B cell (primary cell): ENCODE data around the gene RNF114. TPM values are rescaled to one million over a fixed set of nuclear protein-coding genes. Genes with fewer than 3 reads are reported as not detected.

Experiments used
- ATAC-seq: fragments of 200-7000 bp; cut with Tn5 transposase; one replicate; pipeline ENCODE4 v1.10.0; 2021; ENCODE audit warnings: low read depth, mild to moderate bottlenecking, moderate number of reproducible peaks, moderate library complexity
- CTCF ChIA-PET: fragments of 350-600 bp; sonication (Branson Sonifier 250); formaldehyde crosslinking; loops from one replicate; lab custom pipeline; 2021; ENCODE audit warnings: antibody characterized with exemption, inconsistent platforms; lab: Charles Lee
- POLR2A ChIA-PET: fragments of 350-600 bp; sonication (Branson Sonifier 250); formaldehyde crosslinking; loops from one replicate; lab custom pipeline; 2021; ENCODE audit warnings: antibody characterized with exemption; lab: Charles Lee
- DNase-seq: peaks from one replicate; pipeline ENCODE4 v3.0.0; 2013
- H2AFZ ChIP-seq: 2 replicates; pipeline ENCODE4 v1.6.1; 2012; ENCODE audit warnings: mild to moderate bottlenecking, low read depth, low read length; ENCODE audit not compliant: insufficient read depth, poor library complexity, severe bottlenecking
- H3K27ac ChIP-seq, 2 donors: 1 replicate in 1 of 2; 2 replicates in 1 of 2; pipeline ENCODE4 v1.5.1; 2012 to 2013; ENCODE audit warnings: low read length in 2 of 2, mild to moderate bottlenecking in 2 of 2, moderate library complexity in 1 of 2
- H3K27me3 ChIP-seq, 4 experiments: fragments of 200-600 bp in 1 of 4; sonication (generic) in 1 of 4; replicated peaks in 1 of 4; 1 replicate in 2 of 4; 2 replicates in 2 of 4; pipeline versions ENCODE4 v1.6.1 to v1.7.0; 2013 to 2016; ENCODE audit warnings: low read length in 3 of 4, mild to moderate bottlenecking in 2 of 4, mixed read lengths in 1 of 4, moderate library complexity in 1 of 4; ENCODE audit not compliant: insufficient read depth in 4 of 4, control insufficient read depth in 3 of 4; ENCODE audit errors: control extremely low read depth in 1 of 4
- H3K36me3 ChIP-seq, 2 experiments: replicated peaks in 1 of 2; 1 replicate in 1 of 2; 2 replicates in 1 of 2; pipeline versions ENCODE4 v1.6.1 to v1.7.1; 2013; ENCODE audit warnings: low read length in 1 of 2; ENCODE audit not compliant: insufficient read depth in 2 of 2, control insufficient read depth in 1 of 2; ENCODE audit errors: control extremely low read depth in 1 of 2, extremely low read depth in 1 of 2
- H3K4me1 ChIP-seq, 2 donors: fragments of 200-600 bp in 1 of 2; sonication (generic) in 1 of 2; 1 replicate in 1 of 2; 2 replicates in 1 of 2; pipeline versions ENCODE4 v1.5.1 to v1.6.1; 2013 to 2017; ENCODE audit warnings: low read length in 2 of 2; ENCODE audit not compliant: control insufficient read depth in 2 of 2, insufficient read depth in 2 of 2
- H3K4me2 ChIP-seq: replicated peaks from 2 replicates; pipeline ENCODE3; 2012; ENCODE audit warnings: mild to moderate bottlenecking, low read depth, low read length; ENCODE audit not compliant: poor library complexity, severe bottlenecking
- H3K4me3 ChIP-seq, 5 experiments: fragments of 200-600 bp in 1 of 5; sonication (generic) in 1 of 5; 1 replicate in 3 of 5; 2 replicates in 2 of 5; pipeline versions ENCODE4 v1.5.1 to v1.7.0; 2011 to 2016; ENCODE audit warnings: low read length in 4 of 5, mild to moderate bottlenecking in 4 of 5, low read depth in 2 of 5, control low read depth in 1 of 5, moderate library complexity in 1 of 5; ENCODE audit not compliant: insufficient read depth in 1 of 5; ENCODE audit errors: control extremely low read depth in 1 of 5, extremely low read depth in 1 of 5
- H3K79me2 ChIP-seq: fragments of 200-600 bp; sonication (generic); one replicate; pipeline ENCODE4 v1.6.0; 2016; ENCODE audit warnings: low read length; ENCODE audit not compliant: control insufficient read depth, insufficient read depth
- H3K9ac ChIP-seq: fragments of 200-600 bp; sonication (generic); 2 replicates; pipeline ENCODE4 v1.6.1; 2017; ENCODE audit warnings: mild to moderate bottlenecking, low read length, moderate library complexity
- H3K9me3 ChIP-seq, 3 donors: one replicate each; pipeline versions ENCODE4 v1.6.1 to v1.7.1; 2013; ENCODE audit warnings: low read length in 2 of 3; ENCODE audit not compliant: control insufficient read depth in 2 of 3, insufficient read depth in 1 of 3; ENCODE audit errors: control extremely low read depth in 1 of 3
- H4K20me1 ChIP-seq: 2 replicates; pipeline ENCODE4 v1.6.0; 2012; ENCODE audit warnings: mild to moderate bottlenecking, low read length; ENCODE audit not compliant: insufficient read depth, control insufficient read depth, poor library complexity, severe bottlenecking
- H3K27ac Mint-ChIP-seq: one replicate; pipeline ENCODE4 v1.8.0; 2021; ENCODE audit warnings: mixed read lengths
- H3K27me3 Mint-ChIP-seq: one replicate; pipeline ENCODE4 v1.8.0; 2021; ENCODE audit warnings: mixed read lengths
- H3K4me1 Mint-ChIP-seq: one replicate; pipeline ENCODE4 v1.8.0; 2021; ENCODE audit warnings: mixed read lengths
- H3K4me3 Mint-ChIP-seq: one replicate; pipeline ENCODE4 v1.8.0; 2021; ENCODE audit warnings: mixed read lengths
- H3K9me3 Mint-ChIP-seq: one replicate; pipeline ENCODE4 v1.8.0; 2022; ENCODE audit warnings: mixed read lengths; ENCODE audit not compliant: insufficient read depth
- EZH2 ChIP-seq: IDR thresholded peaks from 2 replicates; pipeline ENCODE4 v1.6.1; 2012; ENCODE audit warnings: borderline replicate concordance, low read depth, mild to moderate bottlenecking, moderate library complexity, low read length; ENCODE audit not compliant: insufficient read depth, poor library complexity, severe bottlenecking
- WGBS: methylation state at CpG from one replicate; pipeline ENCODE4 v1.1.5; 2013; ENCODE audit warnings: missing lambda C conversion rate; ENCODE audit not compliant: insufficient coverage; 5-methylcytosine and 5-hydroxymethylcytosine counted together
- intact Hi-C: fragments of 100-400 bp; cut with micrococcal nuclease; formaldehyde crosslinking; loops from one replicate; pipeline ENCODE4 v1.10.0; 2022
- polyA plus RNA-seq: library from polyadenylated mRNA; depleted of rRNA; stranded (reverse); fragments of >200 nt; gene quantifications from 2 replicates; pipeline ENCODE4 v1.2.3, GENCODE V29; 2012
- total RNA-seq, 2 donors: library from RNA; stranded (reverse); fragments of 120-200 nt in 1 of 2; gene quantifications; 1 replicate in 1 of 2; 2 replicates in 1 of 2; pipeline versions ENCODE4 v1.2.3 to v1.2.4, GENCODE V29; 2013 to 2022
- TF ChIP-seq, protein P1 (sequence below): fragments of 200-600 bp; IDR thresholded peaks from one replicate; pipeline ENCODE4 v1.8.0; 2022; ENCODE audit warnings: antibody characterized with exemption, mild to moderate bottlenecking

The RNF114 gene
- total and polyA plus RNA-seq, 2 donors (not counting 1 experiment from before 2014, with no cell fraction given), result 81.7 to 117 TPM

DNA sequence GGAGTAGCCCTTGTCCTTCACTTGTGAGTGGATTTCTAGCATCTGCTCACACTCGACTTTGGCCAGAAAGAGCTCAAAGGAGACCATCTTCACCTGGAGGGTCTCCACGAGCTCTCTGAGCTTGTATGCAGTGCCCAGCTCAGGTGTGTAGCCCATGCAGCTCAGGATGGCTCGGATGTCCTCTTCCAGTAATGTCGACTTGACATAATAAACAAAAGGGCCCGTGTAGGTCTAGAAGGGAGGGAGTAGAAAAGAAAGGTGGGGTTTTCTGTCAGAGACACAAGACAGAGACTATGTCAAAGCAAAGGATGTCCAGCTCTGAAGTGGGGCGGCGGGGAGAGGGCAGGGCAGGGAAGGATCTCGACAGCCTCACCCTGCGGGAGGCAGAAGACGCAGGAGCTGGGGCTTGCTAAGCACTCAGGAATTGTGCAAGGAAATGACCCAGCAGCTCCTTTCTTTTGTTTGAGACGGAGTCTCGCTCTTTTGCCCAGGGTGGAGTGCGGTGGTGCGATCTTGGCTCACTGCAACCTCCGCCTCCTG lies 29.5 kb upstream of the RNF114 start:
- no peaks in the 10 kb centered on the region for H3K27me3 ChIP-seq
- no peaks in the 10 kb centered on the region for H3K9me3 ChIP-seq
- ATAC-seq (no peak), DNase-seq (no peak)
- CTCF ChIA-PET, result interaction anchor here (0.7 to 1.0 kb wide), 2 partner anchors 22 to 365 kb away, joined by 3 to 4 read pairs; no protein-coding TSS in a partner anchor
- no peak for TF ChIP-seq EZH2
- TF ChIP-seq, protein P1, sequence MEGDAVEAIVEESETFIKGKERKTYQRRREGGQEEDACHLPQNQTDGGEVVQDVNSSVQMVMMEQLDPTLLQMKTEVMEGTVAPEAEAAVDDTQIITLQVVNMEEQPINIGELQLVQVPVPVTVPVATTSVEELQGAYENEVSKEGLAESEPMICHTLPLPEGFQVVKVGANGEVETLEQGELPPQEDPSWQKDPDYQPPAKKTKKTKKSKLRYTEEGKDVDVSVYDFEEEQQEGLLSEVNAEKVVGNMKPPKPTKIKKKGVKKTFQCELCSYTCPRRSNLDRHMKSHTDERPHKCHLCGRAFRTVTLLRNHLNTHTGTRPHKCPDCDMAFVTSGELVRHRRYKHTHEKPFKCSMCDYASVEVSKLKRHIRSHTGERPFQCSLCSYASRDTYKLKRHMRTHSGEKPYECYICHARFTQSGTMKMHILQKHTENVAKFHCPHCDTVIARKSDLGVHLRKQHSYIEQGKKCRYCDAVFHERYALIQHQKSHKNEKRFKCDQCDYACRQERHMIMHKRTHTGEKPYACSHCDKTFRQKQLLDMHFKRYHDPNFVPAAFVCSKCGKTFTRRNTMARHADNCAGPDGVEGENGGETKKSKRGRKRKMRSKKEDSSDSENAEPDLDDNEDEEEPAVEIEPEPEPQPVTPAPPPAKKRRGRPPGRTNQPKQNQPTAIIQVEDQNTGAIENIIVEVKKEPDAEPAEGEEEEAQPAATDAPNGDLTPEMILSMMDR, result no peak
- no peak overlapping the region for H3K27ac ChIP-seq
- H2AFZ ChIP-seq, result no peak overlapping the region
- intact Hi-C loops, result no loop called here
- WGBS, result 91% methylated on average over 15 of the region's 15 CpGs
- H4K20me1 ChIP-seq, result peaks cover 8% of the 10 kb centered on the region
- no peaks in the 10 kb centered on the region for H3K9me3 Mint-ChIP-seq
- peaks cover 36% of the 10 kb centered on the region for H3K79me2 ChIP-seq
- H3K4me2 ChIP-seq, result no peak overlapping the region
- H3K4me3 Mint-ChIP-seq, result no peak overlapping the region
- no peak overlapping the region for H3K4me3 ChIP-seq
- POLR2A ChIA-PET, result interaction anchor here (0.5 kb wide), 1 partner anchor 44 kb away, joined by 6 read pairs; no protein-coding TSS in a partner anchor
- H3K27ac Mint-ChIP-seq, result no peak overlapping the region
- no peak overlapping the region for H3K9ac ChIP-seq
- H3K4me1 Mint-ChIP-seq, result no peaks in the 10 kb centered on the region
- no peaks in the 10 kb centered on the region for H3K27me3 Mint-ChIP-seq
- peaks cover 3 to 42% of the 10 kb centered on the region in 2 experiments for H3K36me3 ChIP-seq
- H3K4me1 ChIP-seq, result no peaks in the 10 kb centered on the region

DNA sequence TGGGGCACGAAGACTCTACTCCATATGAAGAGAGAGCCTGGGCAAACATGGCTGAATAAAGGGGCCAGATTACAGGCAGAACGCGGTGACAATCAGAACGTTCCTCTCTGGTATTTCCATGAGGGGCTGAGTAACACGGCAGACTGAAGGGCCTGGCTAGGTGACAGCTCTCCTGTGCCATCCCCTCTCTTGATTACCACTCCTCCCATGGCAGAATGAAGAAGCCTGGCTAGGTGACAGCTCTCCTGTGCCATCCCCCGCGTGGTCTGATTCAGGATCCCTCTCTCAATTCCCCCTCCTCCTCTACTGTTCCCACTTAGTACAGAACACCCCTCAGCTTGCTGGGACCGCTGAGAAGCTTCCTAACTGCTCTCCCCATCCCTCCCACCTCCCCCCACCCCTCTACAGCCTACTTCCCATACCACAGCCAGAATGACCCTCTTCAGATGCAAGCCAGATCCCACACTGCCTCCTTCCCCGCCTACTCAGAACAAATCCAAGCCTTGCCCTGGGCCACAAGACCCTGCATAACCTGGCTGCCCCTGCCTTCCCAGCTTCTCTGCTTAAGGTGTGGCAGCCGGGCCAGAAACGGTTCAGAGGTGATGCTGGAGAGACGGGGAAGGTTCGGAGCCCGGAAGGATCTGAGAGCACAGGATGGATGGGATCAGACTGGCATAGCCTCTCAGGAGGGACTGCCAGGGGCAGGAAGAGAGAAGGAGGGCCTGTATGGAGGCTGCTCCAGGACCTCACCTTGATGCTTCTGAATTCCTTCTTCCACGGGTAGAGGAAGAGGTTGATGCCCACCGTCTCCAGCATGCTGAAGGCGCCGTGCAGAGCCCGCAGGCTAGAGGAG lies 28.6 kb upstream of the RNF114 start:
- intact Hi-C loops, result no loop called here
- POLR2A ChIA-PET, result no interaction called here

More for the DNA sequence above, 28.6 kb upstream of the RNF114 start:
- ATAC-seq (no peak), DNase-seq (no peak)
- TF ChIP-seq EZH2, result no peak
- TF ChIP-seq, protein P1, result no peak
- H3K4me3 ChIP-seq, result no peak overlapping the region
- peaks cover 3 to 42% of the 10 kb centered on the region in 2 experiments for H3K36me3 ChIP-seq
- no peak overlapping the region for H3K27ac Mint-ChIP-seq
- H3K4me3 Mint-ChIP-seq, result no peak overlapping the region
- no peaks in the 10 kb centered on the region for H3K9me3 Mint-ChIP-seq
- no peaks in the 10 kb centered on the region for H3K4me1 ChIP-seq
- peaks cover 2% of the 10 kb centered on the region for H3K4me1 Mint-ChIP-seq
- no peak overlapping the region for H3K4me2 ChIP-seq
- H3K27me3 ChIP-seq, result no peaks in the 10 kb centered on the region
- peaks cover 12% of the 10 kb centered on the region for H4K20me1 ChIP-seq
- H3K27ac ChIP-seq, result no peak overlapping the region
- H3K9me3 ChIP-seq, result no peaks in the 10 kb centered on the region
- CTCF ChIA-PET, result interaction anchor here (0.7 kb wide), 1 partner anchor 366 kb away, joined by 3 read pairs; no protein-coding TSS in a partner anchor
- no peaks in the 10 kb centered on the region for H3K27me3 Mint-ChIP-seq
- 98% methylated on average over 19 of the region's 19 CpGs for WGBS
- no peak overlapping the region for H3K9ac ChIP-seq
- H3K79me2 ChIP-seq, result peaks cover 43% of the 10 kb centered on the region
- H2AFZ ChIP-seq, result no peak overlapping the region
